Measurements from ENCODE around the gene UBE2D1. TPM values are rescaled to one million over a fixed set of nuclear protein-coding genes. Genes with fewer than 3 reads are reported as not detected.
A peak's percentile ranks its signal among the peaks of the same experiment; 100 is the strongest.

Gene UBE2D1
- total RNA-seq, 1 donor from 2014 or later = 33.3 TPM

- no peak overlapping the region for H3K4me3 Mint-ChIP-seq (ENCODE audit: low read depth)
- no peaks in the 10 kb centered on the region for H3K36me3 Mint-ChIP-seq (ENCODE audit: insufficient read depth)
- H3K27me3 Mint-ChIP-seq = no peaks in the 10 kb centered on the region
- H3K27ac Mint-ChIP-seq = peak overlapping the region; percentile 50
- TF ChIP-seq, protein P1, sequence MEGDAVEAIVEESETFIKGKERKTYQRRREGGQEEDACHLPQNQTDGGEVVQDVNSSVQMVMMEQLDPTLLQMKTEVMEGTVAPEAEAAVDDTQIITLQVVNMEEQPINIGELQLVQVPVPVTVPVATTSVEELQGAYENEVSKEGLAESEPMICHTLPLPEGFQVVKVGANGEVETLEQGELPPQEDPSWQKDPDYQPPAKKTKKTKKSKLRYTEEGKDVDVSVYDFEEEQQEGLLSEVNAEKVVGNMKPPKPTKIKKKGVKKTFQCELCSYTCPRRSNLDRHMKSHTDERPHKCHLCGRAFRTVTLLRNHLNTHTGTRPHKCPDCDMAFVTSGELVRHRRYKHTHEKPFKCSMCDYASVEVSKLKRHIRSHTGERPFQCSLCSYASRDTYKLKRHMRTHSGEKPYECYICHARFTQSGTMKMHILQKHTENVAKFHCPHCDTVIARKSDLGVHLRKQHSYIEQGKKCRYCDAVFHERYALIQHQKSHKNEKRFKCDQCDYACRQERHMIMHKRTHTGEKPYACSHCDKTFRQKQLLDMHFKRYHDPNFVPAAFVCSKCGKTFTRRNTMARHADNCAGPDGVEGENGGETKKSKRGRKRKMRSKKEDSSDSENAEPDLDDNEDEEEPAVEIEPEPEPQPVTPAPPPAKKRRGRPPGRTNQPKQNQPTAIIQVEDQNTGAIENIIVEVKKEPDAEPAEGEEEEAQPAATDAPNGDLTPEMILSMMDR (IDR thresholded peaks at IDR 0.05; ENCODE audit: unreplicated experiment) = no peak
- DNase-seq (ENCODE audit: low spot score, unreplicated experiment) = no peak
- no peaks in the 10 kb centered on the region for H3K9me3 Mint-ChIP-seq (ENCODE audit: low read depth)
- H3K4me1 Mint-ChIP-seq (ENCODE audit: low read depth) = peaks cover 28% of the 10 kb centered on the region
Measured at GRCh38 chr10:58302254-58302653, 32.6 kb upstream of the UBE2D1 start.

DNA sequence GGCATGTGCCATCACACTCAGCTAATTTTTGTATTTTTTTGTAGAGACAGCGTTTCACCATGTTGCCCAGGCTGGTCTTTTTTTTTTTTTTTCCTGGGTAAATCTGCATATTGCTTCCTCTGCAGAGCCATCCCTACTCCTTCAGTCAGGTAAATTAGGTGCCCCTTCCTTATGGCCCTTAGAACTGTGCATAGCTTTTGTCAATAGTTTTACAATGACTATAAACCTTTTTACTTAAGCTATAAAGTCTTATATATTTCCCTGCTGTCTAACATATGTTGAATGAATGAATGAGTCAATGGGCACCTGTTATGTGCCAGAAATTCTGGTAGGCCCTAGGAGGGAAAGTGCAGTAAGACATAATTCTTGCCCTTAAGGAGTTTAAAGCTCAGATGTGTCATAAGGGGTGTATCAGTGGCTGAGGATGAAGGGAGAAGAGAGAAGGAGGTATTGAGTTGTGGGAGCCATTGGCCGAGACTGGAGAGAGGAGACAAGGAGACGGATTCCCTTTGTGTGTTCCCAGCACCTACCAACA, 30.6 kb upstream of the UBE2D1 start:
- H3K9me3 Mint-ChIP-seq (ENCODE audit: low read depth) = no peaks in the 10 kb centered on the region
- H3K4me3 Mint-ChIP-seq (ENCODE audit: low read depth) = no peak overlapping the region
- no peak overlapping the region for H3K27ac Mint-ChIP-seq
- TF ChIP-seq, protein P1 (IDR thresholded peaks at IDR 0.05; ENCODE audit: unreplicated experiment) = no peak
- no peaks in the 10 kb centered on the region for H3K27me3 Mint-ChIP-seq
- DNase-seq (ENCODE audit: low spot score, unreplicated experiment) = no peak
- H3K4me1 Mint-ChIP-seq (ENCODE audit: low read depth) = peaks cover 28% of the 10 kb centered on the region
- H3K36me3 Mint-ChIP-seq (ENCODE audit: insufficient read depth) = no peaks in the 10 kb centered on the region

- DNase-seq (ENCODE audit: low spot score, unreplicated experiment) = no peak
- H3K27me3 Mint-ChIP-seq = no peaks in the 10 kb centered on the region
- H3K4me3 Mint-ChIP-seq (ENCODE audit: low read depth) = no peak overlapping the region
- H3K27ac Mint-ChIP-seq = no peak overlapping the region
- H3K4me1 Mint-ChIP-seq (ENCODE audit: low read depth) = peaks cover 22% of the 10 kb centered on the region
- no peaks in the 10 kb centered on the region for H3K9me3 Mint-ChIP-seq (ENCODE audit: low read depth)
- TF ChIP-seq, protein P1 (IDR thresholded peaks at IDR 0.05; ENCODE audit: unreplicated experiment) = no peak
- H3K36me3 Mint-ChIP-seq (ENCODE audit: insufficient read depth) = no peaks in the 10 kb centered on the region
Measured at GRCh38 chr10:58305821-58306220, 29.0 kb upstream of the UBE2D1 start.

- no peak for DNase-seq (ENCODE audit: low spot score, unreplicated experiment)
- H3K27me3 Mint-ChIP-seq = no peaks in the 10 kb centered on the region
- H3K4me1 Mint-ChIP-seq (ENCODE audit: low read depth) = peaks cover 4% of the 10 kb centered on the region
- H3K27ac Mint-ChIP-seq = no peak overlapping the region
- no peak overlapping the region for H3K4me3 Mint-ChIP-seq (ENCODE audit: low read depth)
- no peaks in the 10 kb centered on the region for H3K9me3 Mint-ChIP-seq (ENCODE audit: low read depth)
- H3K36me3 Mint-ChIP-seq (ENCODE audit: insufficient read depth) = no peaks in the 10 kb centered on the region
- TF ChIP-seq, protein P1 (IDR thresholded peaks at IDR 0.05; ENCODE audit: unreplicated experiment) = no peak
Measured at GRCh38 chr10:58307676-58308075, 27.1 kb upstream of the UBE2D1 start.

DNA sequence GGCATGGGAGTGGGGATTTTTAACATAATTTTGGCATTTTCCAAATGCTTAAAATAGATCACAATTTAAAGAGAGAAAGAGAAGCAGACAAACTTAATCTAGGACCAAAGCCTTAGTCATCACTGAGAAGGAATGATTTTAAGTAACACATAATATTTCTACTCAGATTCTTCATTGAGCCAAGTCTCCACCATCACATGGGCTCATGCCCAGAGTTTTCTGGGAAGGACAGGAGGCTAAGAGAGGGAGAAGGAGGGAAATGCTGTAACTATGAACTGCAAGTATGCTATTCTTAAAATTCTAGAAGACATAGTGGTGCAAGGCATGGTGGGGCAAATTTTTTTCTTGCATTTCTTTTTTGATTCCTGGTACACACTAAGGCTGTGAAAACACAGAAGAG, 23.8 kb upstream of the UBE2D1 start:
- peaks cover 4% of the 10 kb centered on the region for H3K4me1 Mint-ChIP-seq (ENCODE audit: low read depth)
- TF ChIP-seq, protein P1 (IDR thresholded peaks at IDR 0.05; ENCODE audit: unreplicated experiment) = no peak
- no peak for DNase-seq (ENCODE audit: low spot score, unreplicated experiment)
- H3K36me3 Mint-ChIP-seq (ENCODE audit: insufficient read depth) = no peaks in the 10 kb centered on the region
- H3K27me3 Mint-ChIP-seq = no peaks in the 10 kb centered on the region
- H3K9me3 Mint-ChIP-seq (ENCODE audit: low read depth) = no peaks in the 10 kb centered on the region
- H3K27ac Mint-ChIP-seq = no peak overlapping the region
- no peak overlapping the region for H3K4me3 Mint-ChIP-seq (ENCODE audit: low read depth)
